SW 1271 (cell line): ENCODE measurements around the gene BRSK2.
"Not testable (repeated sequence)": the region's sequence is repeated elsewhere in the genome, so short reads cannot be mapped to it uniquely, and the experiment has no call there.

ENCODE experiments used
- DNase-seq, 2 experiments: peaks; one replicate each; lab custom pipeline; 2025; lab: John Stamatoyannopoulos, UW

BRSK2 gene

GRCh38 chr11:1389932-1390568, at the start of gene BRSK2:
TSS of gene BRSK2 (plus strand) at chr11:1389934. CDS start at chr11:1390285, 351 bp downstream.
- DNase-seq: no peak

GRCh38 chr11:1340111-1340510, 49.6 kb upstream of the BRSK2 start:
- no peak for DNase-seq

GRCh38 chr11:1341226-1341625, 48.5 kb upstream of the BRSK2 start:
- not testable (repeated sequence) for DNase-seq

- DNase-seq: peak; percentile 32 to 34
These were observed 47.7 kb upstream of the BRSK2 start for GRCh38 chr11:1341928-1342524.

GRCh38 chr11:1342946-1343345, 46.8 kb upstream of the BRSK2 start:
- no peak for DNase-seq

- DNase-seq: no peak
These were observed 46.2 kb upstream of the BRSK2 start for GRCh38 chr11:1343391-1344055.

GRCh38 chr11:1344056-1344635, 45.6 kb upstream of the BRSK2 start:
- no peak for DNase-seq

GRCh38 chr11:1345737-1346513, 43.8 kb upstream of the BRSK2 start:
- DNase-seq: no peak

- no peak for DNase-seq
These were observed 42.9 kb upstream of the BRSK2 start for GRCh38 chr11:1346669-1347390.

GRCh38 chr11:1347411-1347999, 42.2 kb upstream of the BRSK2 start:
- DNase-seq: not testable (repeated sequence)

GRCh38 chr11:1348146-1348795, 41.5 kb upstream of the BRSK2 start:
- DNase-seq: no peak

GRCh38 chr11:1348796-1349326, 40.9 kb upstream of the BRSK2 start:
- DNase-seq: no peak

- DNase-seq: no peak
These were observed 40.2 kb upstream of the BRSK2 start for GRCh38 chr11:1349327-1350041.

GRCh38 chr11:1350086-1350725, 39.5 kb upstream of the BRSK2 start:
- no peak for DNase-seq

GRCh38 chr11:1351278-1351937, 38.3 kb upstream of the BRSK2 start:
- DNase-seq: no peak

GRCh38 chr11:1352696-1353382, 36.9 kb upstream of the BRSK2 start:
- no peak for DNase-seq

GRCh38 chr11:1353383-1354124, 36.2 kb upstream of the BRSK2 start:
- DNase-seq: no peak
